ENCODE data around the gene COL6A1.
"Not testable (repeated sequence)": the region's sequence is repeated elsewhere in the genome, so short reads cannot be mapped to it uniquely, and the experiment has no call there.

The COL6A1 gene

GRCh38 chr21:46033410-46034400, 52.1 kb downstream of the COL6A1 start:
- no peak for DNase-seq

- DNase-seq: no peak
Measured at GRCh38 chr21:46035809-46036695, 54.5 kb downstream of the COL6A1 start.

- no peak for DNase-seq
Measured at GRCh38 chr21:46036696-46037330, 55.2 kb downstream of the COL6A1 start.

GRCh38 chr21:46037331-46038325, 56.1 kb downstream of the COL6A1 start:
- DNase-seq: no peak

- DNase-seq: no peak
Measured at GRCh38 chr21:46038341-46038829, 56.8 kb downstream of the COL6A1 start.

GRCh38 chr21:46038871-46039397, 57.4 kb downstream of the COL6A1 start:
- no peak for DNase-seq

GRCh38 chr21:46039891-46040660, 58.5 kb downstream of the COL6A1 start:
- DNase-seq: no peak

GRCh38 chr21:46040707-46041106, 59.1 kb downstream of the COL6A1 start:
- DNase-seq: no peak

- DNase-seq: no peak
Measured at GRCh38 chr21:46041183-46041582, 59.6 kb downstream of the COL6A1 start.

- no peak for DNase-seq
Measured at GRCh38 chr21:46045154-46045553, 63.6 kb downstream of the COL6A1 start.

- DNase-seq: no peak
Measured at GRCh38 chr21:46046471-46046870, 64.9 kb downstream of the COL6A1 start.

GRCh38 chr21:46046906-46047305, 65.3 kb downstream of the COL6A1 start:
- not testable (repeated sequence) for DNase-seq

GRCh38 chr21:46048926-46049889, 67.6 kb downstream of the COL6A1 start:
- peak in 1 of 2 experiments; percentile 55 for DNase-seq

- no peak for DNase-seq
Measured at GRCh38 chr21:46049890-46050667, 68.5 kb downstream of the COL6A1 start.

- no peak for DNase-seq
Measured at GRCh38 chr21:46050668-46051378, 69.3 kb downstream of the COL6A1 start.

GRCh38 chr21:46051379-46051770, 69.8 kb downstream of the COL6A1 start:
- no peak for DNase-seq

GRCh38 chr21:46051821-46052675, 70.5 kb downstream of the COL6A1 start:
- DNase-seq: no peak
